NK-92 (cell line): ENCODE measurements around the gene MTMR11.
"Not testable (repeated sequence)": the region's sequence is repeated elsewhere in the genome, so short reads cannot be mapped to it uniquely, and the experiment has no call there.

Source experiments
- DNase-seq: peaks from one replicate; lab custom pipeline; 2025; ENCODE audit not compliant: unreplicated experiment; lab: John Stamatoyannopoulos, UW

Gene MTMR11

DNA sequence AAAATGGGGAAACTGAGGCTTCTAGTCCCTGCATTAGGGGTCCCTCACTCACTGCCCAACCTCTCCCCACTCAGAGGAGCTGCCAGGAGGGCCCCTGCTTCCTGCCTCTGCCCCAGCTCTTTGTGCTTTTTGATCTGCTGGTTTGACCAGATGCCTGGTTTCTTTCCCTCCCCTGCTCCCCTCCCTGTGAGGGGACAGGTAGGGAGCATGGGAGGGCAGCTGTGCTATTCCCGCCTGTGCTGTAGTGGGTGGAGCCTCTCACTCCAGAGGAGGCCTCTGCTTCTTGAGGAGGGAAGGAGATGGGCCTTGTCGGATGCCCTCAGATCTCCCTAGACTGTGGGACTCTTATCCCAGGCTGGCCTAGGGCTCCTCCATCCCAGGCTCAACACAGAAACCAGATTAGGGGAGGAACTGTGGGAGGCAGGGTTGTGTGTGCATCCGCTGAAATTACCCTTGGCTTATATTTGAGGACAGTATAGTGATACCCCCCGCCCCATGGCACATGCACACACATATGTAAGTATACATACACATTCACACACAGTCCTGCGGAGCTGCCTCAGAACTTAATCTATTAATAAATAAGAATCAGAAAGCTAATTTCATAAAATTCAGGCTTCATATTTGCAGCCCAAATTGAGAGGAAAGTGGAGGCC lies 32.7 kb downstream of the MTMR11 start:
- DNase-seq: no peak

DNA sequence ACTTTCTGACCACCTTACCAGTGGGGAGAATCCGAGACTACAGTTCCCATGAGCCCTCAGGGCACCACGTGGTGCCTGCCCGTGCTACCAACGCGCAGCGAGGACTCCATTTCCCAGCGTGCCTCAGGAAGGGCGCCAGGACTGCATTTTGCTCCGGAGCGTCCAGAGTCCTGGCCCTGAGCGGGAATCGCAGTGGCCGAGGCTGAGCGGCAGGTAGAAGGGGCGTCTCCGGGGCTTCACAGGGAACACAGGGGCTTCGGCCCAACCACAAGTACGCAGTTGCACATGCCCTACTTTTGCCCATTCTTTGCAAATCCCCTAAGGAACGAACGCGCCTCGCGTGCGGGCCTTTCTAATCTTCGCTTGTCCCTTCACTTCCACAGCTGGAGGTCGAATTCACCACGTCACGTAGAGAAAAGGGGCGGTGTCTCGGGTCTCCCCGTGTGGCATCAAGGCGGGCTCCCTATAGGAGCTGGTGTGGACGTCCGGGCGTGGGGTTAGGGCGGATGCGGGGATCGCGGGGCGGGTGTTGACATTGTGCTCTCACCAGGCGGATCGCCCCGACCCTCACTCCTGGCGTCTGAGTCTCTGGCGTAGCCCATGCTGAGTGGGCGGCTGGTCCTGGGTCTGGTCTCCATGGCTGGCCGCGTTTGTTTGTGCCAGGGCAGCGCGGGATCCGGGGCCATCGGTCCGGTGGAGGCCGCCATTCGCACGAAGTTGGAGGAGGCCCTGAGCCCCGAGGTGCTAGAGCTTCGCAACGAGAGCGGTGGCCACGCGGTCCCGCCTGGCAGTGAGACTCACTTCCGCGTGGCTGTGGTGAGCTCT lies 37.0 kb downstream of the MTMR11 start, which contains the start of gene BOLA1:
BOLA1 (plus strand) TSS at position 109 of the 825 bp plus-strand sequence; CDS start at position 601, 492 bp downstream.
- no peak for DNase-seq

DNA sequence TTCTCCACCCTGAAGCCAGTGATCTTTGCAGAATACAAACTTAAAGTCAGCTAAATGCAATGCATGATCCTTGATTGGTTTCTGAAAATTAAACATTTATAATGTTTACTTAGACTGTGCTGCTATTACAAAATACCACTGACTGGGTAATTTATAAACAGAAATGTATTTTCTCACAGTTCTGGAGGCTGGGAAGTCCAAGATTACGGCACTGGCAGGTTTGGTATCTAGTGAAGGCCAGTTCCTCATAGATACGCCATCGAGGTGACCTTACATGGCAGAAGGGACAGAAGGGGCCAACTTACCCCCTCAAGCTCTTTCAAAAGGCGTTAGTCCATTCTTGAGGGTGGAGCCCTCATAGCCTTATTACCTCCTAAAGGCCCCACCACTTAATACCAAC lies 40.1 kb downstream of the MTMR11 start:
- no peak for DNase-seq

DNA sequence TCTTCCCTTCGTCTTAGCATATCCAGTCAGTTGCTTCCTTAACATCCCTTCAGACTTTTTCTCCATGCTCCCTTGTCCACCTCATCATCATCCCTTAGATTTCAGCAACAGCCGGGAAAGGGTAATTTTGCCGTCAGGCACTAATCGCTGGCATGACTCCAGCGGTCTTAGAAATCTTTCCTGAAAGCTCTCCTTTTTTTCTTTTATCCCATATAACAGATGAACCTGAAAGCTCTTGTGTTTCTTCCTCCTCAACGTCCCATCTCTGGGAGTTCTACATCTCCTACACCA lies 47.7 kb downstream of the MTMR11 start:
- no peak for DNase-seq

DNA sequence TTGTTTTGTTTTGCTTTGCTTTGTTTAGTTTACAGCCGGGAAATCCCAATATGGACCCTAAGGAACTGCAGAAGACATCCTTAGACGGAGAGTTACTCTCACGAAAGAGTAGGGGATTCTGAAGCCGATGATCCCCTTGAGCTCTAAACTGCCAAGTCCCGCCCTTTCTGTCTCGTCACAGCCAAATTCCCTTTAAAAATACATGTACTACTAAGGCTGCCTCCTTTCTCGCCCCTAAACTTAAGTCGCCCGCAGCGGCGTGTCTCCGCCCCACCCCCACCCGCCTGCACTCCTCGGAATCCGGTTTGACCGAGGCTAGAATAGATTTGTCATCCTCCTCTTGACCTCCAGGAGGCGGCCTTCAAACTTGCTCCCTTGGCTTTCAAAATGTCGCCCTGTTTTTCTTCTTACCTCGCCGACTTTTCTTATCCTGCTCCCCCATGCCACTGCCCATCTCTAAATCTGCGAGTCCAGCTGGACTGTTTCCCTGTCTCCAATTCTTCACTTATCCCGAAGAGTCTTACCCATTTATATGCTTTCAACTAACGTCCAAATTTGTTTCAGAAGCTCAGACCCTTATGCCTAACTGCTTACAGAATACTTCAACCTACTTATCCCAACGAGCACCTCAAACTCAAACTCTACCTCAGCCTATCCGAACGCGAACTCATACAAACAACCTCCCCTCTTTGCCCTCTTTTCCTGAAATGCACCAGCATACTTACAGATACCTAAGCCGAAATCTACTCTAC lies 48.3 kb downstream of the MTMR11 start:
- no peak for DNase-seq

DNA sequence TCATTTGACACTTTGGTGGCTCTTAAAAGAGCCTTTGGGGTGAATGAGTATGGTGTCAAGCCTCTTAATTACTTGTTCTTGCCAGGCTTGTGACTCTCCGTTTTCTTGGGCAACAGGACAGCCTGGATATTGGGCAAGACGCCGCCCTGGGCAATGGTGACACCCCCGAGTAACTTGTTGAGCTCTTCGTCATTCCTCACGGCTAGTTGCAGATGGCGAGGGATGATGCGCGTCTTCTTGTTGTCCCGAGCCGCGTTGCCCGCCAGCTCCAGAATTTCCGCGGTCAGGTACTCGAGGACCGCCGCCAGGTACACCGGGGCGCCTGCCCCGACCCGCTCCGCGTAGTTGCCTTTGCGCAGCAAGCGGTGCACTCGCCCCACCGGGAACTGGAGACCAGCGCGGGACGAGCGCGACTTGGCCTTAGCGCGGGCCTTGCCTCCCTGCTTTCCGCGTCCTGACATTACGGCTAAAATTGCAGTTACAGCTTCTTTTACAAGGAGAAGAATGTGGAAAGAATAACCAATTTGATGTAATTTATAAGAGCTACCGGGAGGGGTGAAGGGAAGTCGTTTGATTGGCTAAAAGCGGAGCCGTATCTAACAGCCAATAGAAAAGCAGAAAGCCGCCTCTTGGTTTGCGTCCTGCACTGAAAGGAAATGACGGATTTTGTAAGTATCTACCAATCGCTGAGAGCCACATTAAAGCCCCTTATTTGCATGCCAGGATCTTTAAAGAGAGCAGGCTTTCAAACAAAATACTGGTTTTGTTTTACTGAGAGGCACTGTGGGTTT lies 49.0 kb downstream of the MTMR11 start:
- DNase-seq: no peak

DNA sequence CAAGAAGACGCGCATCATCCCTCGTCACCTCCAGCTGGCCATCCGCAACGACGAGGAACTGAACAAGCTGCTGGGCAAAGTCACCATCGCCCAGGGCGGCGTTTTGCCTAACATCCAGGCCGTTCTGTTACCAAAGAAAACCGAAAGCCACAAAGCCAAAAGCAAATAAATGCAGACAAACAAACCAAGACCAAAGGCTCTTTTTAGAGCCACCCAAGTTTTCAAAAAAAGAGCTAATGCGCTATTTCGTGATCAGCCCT lies 49.6 kb downstream of the MTMR11 start:
- not testable (repeated sequence) for DNase-seq

DNA sequence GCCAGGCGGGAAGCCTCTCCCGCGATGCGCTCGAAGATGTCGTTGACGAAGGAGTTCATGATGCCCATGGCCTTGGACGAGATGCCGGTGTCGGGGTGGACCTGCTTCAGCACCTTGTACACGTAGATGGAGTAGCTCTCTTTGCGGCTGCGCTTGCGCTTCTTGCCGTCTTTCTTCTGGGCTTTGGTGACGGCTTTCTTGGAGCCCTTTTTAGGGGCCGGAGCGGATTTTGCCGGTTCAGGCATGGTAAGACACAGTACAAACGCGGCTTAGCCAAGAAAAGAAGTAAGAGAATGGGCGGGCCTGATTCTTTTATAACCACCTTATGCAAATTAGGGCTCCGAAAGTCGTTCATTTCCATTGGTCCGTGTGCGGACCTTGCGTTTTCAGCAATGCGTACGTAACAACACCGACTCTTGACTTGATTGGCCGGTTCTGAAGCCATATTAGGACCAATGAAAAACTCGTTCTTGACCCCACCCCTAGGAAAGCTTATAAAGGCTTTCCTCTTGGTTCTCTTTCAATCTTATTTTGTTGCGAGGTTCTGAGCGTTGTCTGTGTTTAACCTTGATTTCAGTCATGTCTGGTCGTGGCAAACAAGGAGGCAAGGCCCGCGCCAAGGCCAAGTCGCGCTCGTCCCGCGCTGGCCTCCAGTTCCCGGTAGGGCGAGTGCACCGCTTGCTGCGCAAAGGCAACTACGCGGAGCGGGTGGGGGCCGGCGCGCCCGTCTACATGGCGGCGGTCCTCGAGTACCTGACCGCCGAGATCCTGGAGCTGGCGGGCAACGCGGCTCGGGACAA lies 50.1 kb downstream of the MTMR11 start:
- peak; percentile 46 for DNase-seq

DNA sequence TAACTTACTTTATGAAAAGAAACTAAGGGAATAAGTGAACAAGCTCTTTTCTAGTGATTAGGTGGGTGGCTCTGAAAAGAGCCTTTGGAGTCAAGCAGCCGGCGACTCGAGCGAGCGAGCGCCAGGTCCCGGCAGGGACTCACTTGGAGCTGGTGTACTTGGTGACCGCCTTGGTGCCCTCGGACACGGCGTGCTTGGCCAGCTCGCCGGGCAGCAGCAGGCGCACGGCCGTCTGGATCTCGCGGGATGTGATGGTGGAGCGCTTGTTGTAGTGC lies 50.6 kb downstream of the MTMR11 start:
- DNase-seq: not testable (repeated sequence)

DNA sequence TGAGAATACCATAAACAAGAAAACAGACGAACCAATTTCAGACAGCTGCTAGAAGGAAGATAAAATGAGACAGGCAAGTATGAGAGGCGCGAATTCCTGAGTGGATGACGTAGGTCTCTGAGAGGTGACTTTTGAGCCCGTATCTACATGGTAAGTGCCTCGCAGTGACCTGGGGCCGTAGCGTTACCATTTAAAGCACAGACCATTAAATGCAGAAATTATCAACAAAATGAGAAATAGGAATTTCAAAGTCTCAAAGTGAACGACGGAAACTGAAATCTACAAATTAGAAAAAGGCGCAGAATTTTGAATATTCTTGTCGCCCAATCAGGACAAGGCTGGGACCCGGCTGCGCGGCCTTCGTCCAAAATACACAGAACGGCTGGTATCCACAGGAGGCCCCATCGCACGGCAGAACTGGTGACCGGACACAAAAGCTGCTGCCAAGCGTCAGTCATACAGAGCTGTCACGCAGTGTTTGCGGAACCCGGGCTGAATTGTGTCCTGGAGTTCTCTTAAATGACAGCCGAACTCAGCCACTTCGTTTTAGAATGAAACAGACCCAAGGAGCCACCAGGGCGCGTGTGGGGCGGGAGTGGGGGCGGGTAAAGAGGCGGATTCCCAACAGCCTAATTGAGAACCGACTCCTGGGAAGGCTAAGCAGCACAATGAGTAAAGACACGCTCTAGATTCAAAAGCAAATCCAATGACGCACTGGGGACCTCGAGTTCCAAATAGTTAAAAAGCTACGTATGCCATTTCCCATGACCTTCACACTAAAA lies 51.1 kb downstream of the MTMR11 start:
- DNase-seq: no peak

DNA sequence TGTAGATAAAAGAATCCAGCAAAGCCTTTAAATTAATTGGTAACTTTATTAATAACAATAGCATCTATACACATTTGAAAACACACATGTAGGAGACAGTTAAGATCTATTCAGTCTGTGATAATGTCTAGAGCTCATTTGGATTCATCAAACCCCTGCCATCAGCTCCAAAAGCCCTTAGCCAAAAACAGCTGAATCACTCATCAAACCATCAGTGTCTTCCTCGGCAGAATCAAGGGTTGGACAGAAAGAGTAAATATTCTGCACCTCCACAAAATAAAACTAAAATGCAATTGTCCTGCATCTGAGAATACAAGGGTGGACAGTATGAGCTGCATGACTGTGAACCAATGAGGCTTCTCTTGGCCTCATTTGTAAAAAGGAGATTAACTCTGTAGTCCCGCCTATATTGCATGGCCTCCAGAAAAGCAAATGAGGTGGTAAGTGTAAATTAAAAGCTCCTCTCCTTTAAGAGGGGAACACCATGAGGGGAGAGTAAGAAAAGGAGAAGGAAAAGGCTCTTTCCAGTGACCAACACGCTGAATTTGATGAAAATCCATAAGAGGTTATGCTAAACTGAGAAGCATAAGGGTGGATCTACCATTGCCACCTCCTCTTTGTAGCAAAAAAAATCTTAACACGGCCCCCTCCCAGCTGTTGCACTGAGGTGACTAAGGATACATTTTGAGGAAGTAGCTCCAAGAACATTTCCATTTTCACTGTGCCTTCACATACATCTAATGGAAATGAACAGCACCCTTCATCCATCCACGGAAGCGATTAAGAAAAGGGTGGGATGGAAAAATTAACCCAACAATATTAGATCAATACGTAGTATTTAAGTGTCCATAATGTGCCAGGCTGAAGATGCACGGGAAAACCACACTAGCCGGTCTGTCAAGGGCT lies 52.0 kb downstream of the MTMR11 start:
- DNase-seq: no peak

DNA sequence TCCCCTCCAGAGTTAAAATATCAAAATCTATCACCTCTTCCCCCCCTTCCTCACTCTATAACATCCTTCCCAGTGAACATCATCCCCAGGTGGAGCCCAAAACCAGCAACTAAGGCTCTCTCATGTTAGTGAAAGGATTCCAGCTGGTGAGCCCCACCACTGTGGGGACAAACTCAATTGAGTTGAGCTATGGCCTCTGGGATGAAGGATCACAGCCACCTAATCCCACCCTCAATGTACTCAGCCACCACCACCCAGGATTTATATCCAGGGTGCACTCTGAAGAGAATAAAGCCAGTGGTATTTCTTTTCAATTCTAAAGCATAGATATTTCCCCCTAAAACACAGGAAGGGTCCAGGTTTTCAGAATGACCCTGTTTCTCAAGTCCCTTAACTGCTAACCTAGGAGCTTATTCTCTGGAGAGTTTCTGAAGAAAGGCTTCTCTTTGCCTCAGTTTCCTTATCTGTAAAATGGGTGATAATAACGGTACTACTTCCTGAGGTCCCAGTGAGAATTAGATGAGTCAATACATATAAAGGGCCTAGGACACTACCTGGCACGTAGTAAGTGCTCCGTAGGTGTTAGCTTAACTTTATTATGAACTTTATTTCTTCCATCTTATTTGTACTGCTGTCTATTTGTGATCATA lies 53.0 kb downstream of the MTMR11 start:
- no peak for DNase-seq

DNA sequence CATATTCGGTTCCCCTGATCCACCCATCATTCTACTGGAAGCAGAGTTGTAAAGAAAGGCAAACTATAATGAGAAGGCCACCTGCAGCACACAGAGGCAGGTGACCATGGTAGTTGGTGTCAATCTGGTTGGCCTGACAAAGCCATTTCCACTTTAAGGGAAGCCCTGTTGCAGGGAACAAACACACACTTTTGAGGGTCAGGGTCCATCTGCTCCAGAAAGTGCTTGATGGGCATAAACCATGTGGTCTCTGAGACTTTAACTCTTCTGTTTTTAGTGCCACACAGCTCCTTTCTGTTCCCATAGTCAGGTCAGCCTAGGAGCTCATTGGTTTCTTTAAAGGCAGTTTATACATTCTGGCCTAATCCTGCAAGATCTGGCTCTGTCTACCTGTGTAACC lies 54.8 kb downstream of the MTMR11 start:
- DNase-seq: no peak

DNA sequence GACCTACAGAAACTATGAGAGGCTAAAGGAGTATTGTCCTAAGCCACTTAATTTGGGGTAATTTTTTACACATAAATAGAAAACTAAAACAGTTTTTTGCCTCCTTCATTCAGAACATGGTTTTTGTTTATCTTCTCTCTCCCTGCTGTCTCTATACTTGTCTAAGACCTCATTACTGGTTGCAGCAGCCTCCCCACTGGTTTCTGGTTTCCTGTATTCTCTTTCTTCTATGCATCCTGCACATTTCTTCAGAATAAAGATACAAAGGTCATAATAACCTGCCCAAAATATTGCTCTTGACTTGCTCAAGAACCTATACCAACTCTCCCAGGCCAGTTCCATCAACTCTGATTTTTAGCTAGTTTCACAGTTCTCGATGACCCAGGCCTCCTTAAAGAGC lies 57.1 kb downstream of the MTMR11 start:
- DNase-seq: no peak
